Nephron progenitor cell (in vitro differentiated cells): Measurements from ENCODE around the gene CSF1R.

ENCODE experiments used
- DNase-seq: peaks from one replicate; pipeline ENCODE4 v3.0.0; 2021
- H3K27ac Mint-ChIP-seq: 2 replicates; pipeline ENCODE4 v1.8.0; 2021; ENCODE audit warnings: mild to moderate bottlenecking, moderate library complexity, mixed read lengths
- H3K27me3 Mint-ChIP-seq: 2 replicates; pipeline ENCODE4 v1.8.0; 2021; ENCODE audit warnings: mild to moderate bottlenecking, low read depth, mixed read lengths; ENCODE audit not compliant: poor library complexity
- H3K36me3 Mint-ChIP-seq: 2 replicates; pipeline ENCODE4 v1.8.0; 2021; ENCODE audit warnings: low read depth, mixed read lengths
- H3K4me1 Mint-ChIP-seq: 2 replicates; pipeline ENCODE4 v1.8.0; 2021; ENCODE audit warnings: mixed read lengths
- H3K4me3 Mint-ChIP-seq: 2 replicates; pipeline ENCODE4 v1.8.0; 2021; ENCODE audit warnings: mild to moderate bottlenecking, moderate library complexity, mixed read lengths
- H3K9me3 Mint-ChIP-seq: 2 replicates; pipeline ENCODE4 v1.8.0; 2021; ENCODE audit warnings: mild to moderate bottlenecking, moderate library complexity, mixed read lengths
- CTCF ChIP-seq: fragments of 200-600 bp; sonication (generic); IDR thresholded peaks from 2 replicates; pipeline ENCODE4 v1.5.0; 2021; ENCODE audit warnings: antibody characterized with exemption

Gene CSF1R

GRCh38 chr5:150122536-150123481 lies 36.5 kb upstream of the CSF1R start:
- DNase-seq, result no peak
- peaks cover 26% of the 10 kb centered on the region for H3K4me1 Mint-ChIP-seq
- H3K27ac Mint-ChIP-seq, result no peak overlapping the region
- H3K27me3 Mint-ChIP-seq, result peaks cover 4% of the 10 kb centered on the region
- H3K36me3 Mint-ChIP-seq, result peaks cover 47% of the 10 kb centered on the region
- no peak overlapping the region for H3K4me3 Mint-ChIP-seq
- H3K9me3 Mint-ChIP-seq, result no peaks in the 10 kb centered on the region
- TF ChIP-seq CTCF, result no peak

- Mint-ChIP-seq H3K9me3 (no peaks in the 10 kb centered on the region), H3K36me3 (peaks cover 52% of the 10 kb centered on the region), H3K4me1 (peaks cover 26% of the 10 kb centered on the region), H3K27me3 (peaks cover 4% of the 10 kb centered on the region), H3K27ac (peak overlapping the region; percentile 12), H3K4me3 (no peak overlapping the region)
- TF ChIP-seq CTCF, result no peak
- DNase-seq, result no peak
These were observed 35.8 kb upstream of the CSF1R start for GRCh38 chr5:150122158-150122510.

GRCh38 chr5:150121448-150122157 lies 35.2 kb upstream of the CSF1R start:
- H3K27me3 Mint-ChIP-seq, result peaks cover 4% of the 10 kb centered on the region
- no peak for TF ChIP-seq CTCF
- DNase-seq, result no peak
- H3K4me1 Mint-ChIP-seq, result peaks cover 26% of the 10 kb centered on the region
- H3K4me3 Mint-ChIP-seq, result no peak overlapping the region
- H3K36me3 Mint-ChIP-seq, result peaks cover 55% of the 10 kb centered on the region
- peak overlapping the region; percentile 12 for H3K27ac Mint-ChIP-seq
- H3K9me3 Mint-ChIP-seq, result no peaks in the 10 kb centered on the region

GRCh38 chr5:150120617-150121447 lies 34.5 kb upstream of the CSF1R start:
- no peaks in the 10 kb centered on the region for H3K9me3 Mint-ChIP-seq
- DNase-seq, result no peak
- no peak overlapping the region for H3K4me3 Mint-ChIP-seq
- peak overlapping the region; percentile 85 for H3K27ac Mint-ChIP-seq
- peaks cover 1% of the 10 kb centered on the region for H3K27me3 Mint-ChIP-seq
- peaks cover 48% of the 10 kb centered on the region for H3K36me3 Mint-ChIP-seq
- H3K4me1 Mint-ChIP-seq, result peaks cover 26% of the 10 kb centered on the region
- no peak for TF ChIP-seq CTCF

- Mint-ChIP-seq H3K36me3 (peaks cover 40% of the 10 kb centered on the region), H3K27me3 (no peaks in the 10 kb centered on the region), H3K9me3 (no peaks in the 10 kb centered on the region), H3K4me3 (no peak overlapping the region), H3K4me1 (peaks cover 24% of the 10 kb centered on the region), H3K27ac (peak overlapping the region; percentile 36)
- no peak for DNase-seq
- no peak for TF ChIP-seq CTCF
These were observed 33.7 kb upstream of the CSF1R start for GRCh38 chr5:150120062-150120441.
